GM23338 (cell line): ENCODE measurements around the gene RGPD8. TPM values are rescaled to one million over a fixed set of nuclear protein-coding genes. Genes with fewer than 3 reads are reported as not detected.
A peak's percentile ranks its signal among the peaks of the same experiment; 100 is the strongest.

Experiments
- ATAC-seq: fragments of 200-7000 bp; cut with Tn5 transposase; 3 replicates; pipeline ENCODE4 v1.9.1; 2020
- DNase-seq: peaks from one replicate; pipeline ENCODE4 v3.0.0-alpha.2; 2015; ENCODE audit warnings: low spot score
- H2AFZ ChIP-seq: fragments of 200-600 bp; sonication (generic); 2 replicates; pipeline ENCODE4 v1.8.0; 2016; ENCODE audit warnings: antibody characterized with exemption, mild to moderate bottlenecking, moderate library complexity
- H3F3A ChIP-seq: fragments of 200-600 bp; sonication (generic); replicated peaks from 2 replicates; pipeline ENCODE4 v1.8.0; 2017; ENCODE audit warnings: antibody characterized with exemption, mixed run types, low read depth
- H3K27ac ChIP-seq: fragments of 200-600 bp; sonication (generic); 2 replicates; pipeline ENCODE4 v1.6.1; 2016; ENCODE audit warnings: low read depth
- H3K27me3 ChIP-seq: fragments of 200-600 bp; sonication (generic); 2 replicates; pipeline ENCODE4 v1.8.0; 2016; ENCODE audit warnings: mild to moderate bottlenecking, mixed run types, moderate library complexity; ENCODE audit not compliant: insufficient read depth
- H3K36me3 ChIP-seq: fragments of 200-600 bp; sonication (generic); 2 replicates; pipeline ENCODE4 v1.8.0; 2016; ENCODE audit warnings: mild to moderate bottlenecking; ENCODE audit not compliant: insufficient read depth
- H3K4me1 ChIP-seq: fragments of 200-600 bp; sonication (generic); 2 replicates; pipeline ENCODE4 v1.8.0; 2016; ENCODE audit warnings: mild to moderate bottlenecking, moderate library complexity; ENCODE audit not compliant: insufficient read depth
- H3K4me2 ChIP-seq: fragments of 200-600 bp; sonication (generic); 2 replicates; pipeline ENCODE4 v1.7.1; 2017; ENCODE audit warnings: mixed run types
- H3K4me3 ChIP-seq: fragments of 200-600 bp; sonication (generic); 2 replicates; pipeline ENCODE4 v1.6.1; 2016; ENCODE audit warnings: mixed run types
- H3K79me2 ChIP-seq: fragments of 200-600 bp; sonication (generic); replicated peaks from 2 replicates; pipeline ENCODE4 v1.8.0; 2017; ENCODE audit warnings: mild to moderate bottlenecking; ENCODE audit not compliant: insufficient read depth
- H3K9me2 ChIP-seq: fragments of 200-600 bp; sonication (generic); 2 replicates; pipeline ENCODE4 v1.8.0; 2017; ENCODE audit not compliant: insufficient read depth
- H4K20me1 ChIP-seq: fragments of 200-600 bp; sonication (generic); replicated peaks from 2 replicates; pipeline ENCODE4 v1.8.0; 2017; ENCODE audit warnings: mild to moderate bottlenecking; ENCODE audit not compliant: insufficient read depth
- H3K27ac Mint-ChIP-seq: 2 replicates; pipeline ENCODE4 v1.8.0; 2020; ENCODE audit warnings: inconsistent platforms, mild to moderate bottlenecking, moderate library complexity, mixed read lengths
- H3K27me3 Mint-ChIP-seq: 3 replicates; pipeline ENCODE4 v1.8.0; 2022; ENCODE audit warnings: low read depth, mild to moderate bottlenecking, moderate library complexity, mixed read lengths, inconsistent platforms; ENCODE audit not compliant: insufficient read depth, poor library complexity
- H3K36me3 Mint-ChIP-seq: 3 replicates; pipeline ENCODE4 v1.8.0; 2021; ENCODE audit warnings: low read depth, mild to moderate bottlenecking, inconsistent platforms, moderate library complexity, mixed read lengths
- H3K4me1 Mint-ChIP-seq: 3 replicates; pipeline ENCODE4 v1.8.0; 2020; ENCODE audit warnings: mild to moderate bottlenecking, inconsistent platforms, mixed read lengths
- H3K4me3 Mint-ChIP-seq: 3 replicates; pipeline ENCODE4 v1.8.0; 2021; ENCODE audit warnings: moderate library complexity, mild to moderate bottlenecking, inconsistent platforms, mixed read lengths
- H3K9me3 Mint-ChIP-seq: 3 replicates; pipeline ENCODE4 v1.8.0; 2020; ENCODE audit warnings: moderate library complexity, mild to moderate bottlenecking, inconsistent platforms, mixed read lengths
- CREB1 ChIP-seq: fragments of 250-450 bp; sonication (Bioruptor Pico); IDR thresholded peaks from 2 replicates; pipeline ENCODE4 v1.5.0; 2020; ENCODE audit warnings: low read depth, mild to moderate bottlenecking, moderate library complexity
- ETS1 ChIP-seq: IDR thresholded peaks from 2 replicates; pipeline ENCODE4 v1.6.1; 2016; ENCODE audit warnings: antibody characterized with exemption
- EZH2 ChIP-seq: fragments of 200-600 bp; sonication (generic); IDR thresholded peaks from one replicate; pipeline ENCODE4 v1.8.0; 2017; ENCODE audit warnings: antibody characterized with exemption, mild to moderate bottlenecking, low read depth; ENCODE audit not compliant: unreplicated experiment
- EZH2phosphoT487 ChIP-seq: fragments of 200-600 bp; sonication (generic); IDR thresholded peaks from one replicate; pipeline ENCODE4 v1.8.1; 2018; ENCODE audit warnings: antibody characterized with exemption; ENCODE audit not compliant: unreplicated experiment
- JUNB ChIP-seq: IDR thresholded peaks from one replicate; pipeline ENCODE4 v1.6.1; 2016; ENCODE audit warnings: antibody characterized with exemption; ENCODE audit not compliant: unreplicated experiment
- NANOG ChIP-seq: IDR thresholded peaks from 2 replicates; pipeline ENCODE4 v1.6.1; 2016; ENCODE audit warnings: antibody characterized with exemption, borderline replicate concordance
- POLR2AphosphoS5 ChIP-seq: IDR thresholded peaks from 2 replicates; pipeline ENCODE4 v1.6.1; 2016; ENCODE audit warnings: antibody characterized with exemption, low read depth
- REST ChIP-seq: IDR thresholded peaks from one replicate; pipeline ENCODE4 v1.6.1; 2018; ENCODE audit warnings: antibody characterized with exemption; ENCODE audit not compliant: unreplicated experiment
- STAT1 ChIP-seq: IDR thresholded peaks from one replicate; pipeline ENCODE4 v1.6.1; 2016; ENCODE audit warnings: antibody characterized with exemption; ENCODE audit not compliant: unreplicated experiment
- ZNF114 ChIP-seq: fragments of 250-450 bp; sonication (Bioruptor Pico); IDR thresholded peaks from 2 replicates; pipeline ENCODE4 v1.5.0; 2020; ENCODE audit warnings: mild to moderate bottlenecking, moderate library complexity
- ZNF331 ChIP-seq: fragments of 250-450 bp; sonication (Bioruptor Pico); IDR thresholded peaks from 2 replicates; pipeline ENCODE4 v1.5.0; 2020; ENCODE audit warnings: low read depth, mild to moderate bottlenecking, moderate library complexity
- ZNF462 ChIP-seq: fragments of 250-450 bp; sonication (Bioruptor Pico); IDR thresholded peaks from 2 replicates; pipeline ENCODE4 v1.5.0; 2020; ENCODE audit warnings: mild to moderate bottlenecking, moderate library complexity
- polyA plus RNA-seq: library from polyadenylated mRNA; unstranded; fragments of >200 nt; fragmentation: Nextera tagmentation; extraction: Ambion mirVana; gene quantifications from 2 replicates; pipeline ENCODE4 v1.2.1, GENCODE V29; 2016
- total RNA-seq: library from RNA; depleted of rRNA; stranded (reverse); fragments of >200 nt; shearing (Covaris generic); gene quantifications from 2 replicates; pipeline ENCODE4 v1.2.3, GENCODE V29; 2014
- TF ChIP-seq, protein P1 (sequence below), 2 experiments: fragments of 200-600 bp in 1 of 2; sonication (generic) in 1 of 2; conservative IDR thresholded peaks; 2 replicates each; pipeline versions ENCODE4 v1.5.1 to v1.6.1; 2016 to 2017; ENCODE audit warnings: antibody characterized with exemption in 2 of 2, low read depth in 2 of 2, mild to moderate bottlenecking in 2 of 2, moderate library complexity in 1 of 2

The RGPD8 gene
- total and polyA plus RNA-seq, 2 experiments from 2014 or later = 1.1 to 8.6 TPM

GRCh38 chr2:112462178-112462577, 28.7 kb upstream of the RGPD8 start:
- no peak for ATAC-seq
- no peak for DNase-seq
- no peaks in the 10 kb centered on the region for H3K27me3 ChIP-seq
- H3K27ac ChIP-seq = no peak overlapping the region
- H3K4me1 ChIP-seq = no peaks in the 10 kb centered on the region
- no peak overlapping the region for H3K4me2 ChIP-seq
- 0 out of 2 replicates have a peak overlapping the region, but pooled peaks have one; percentile 7 for H2AFZ ChIP-seq
- 0 out of 2 replicates have a peak, but pooled peaks cover 4% of the 10 kb centered on the region for H3K9me2 ChIP-seq
- H4K20me1 ChIP-seq = no peaks in the 10 kb centered on the region
- Mint-ChIP-seq H3K36me3 (no peaks in the 10 kb centered on the region), H3K27ac (no peak overlapping the region), H3K27me3 (peaks cover 1% of the 10 kb centered on the region), H3K4me1 (no peaks in the 10 kb centered on the region; the same call in 2 of the 3 replicates), H3K9me3 (no peaks in the 10 kb centered on the region), H3K4me3 (no peak overlapping the region)
- H3K79me2 ChIP-seq = no peaks in the 10 kb centered on the region
- TF ChIP-seq ZNF462 (CRISPR knock-in tag) = no peak
- TF ChIP-seq CREB1 = no peak
- TF ChIP-seq, protein P1, sequence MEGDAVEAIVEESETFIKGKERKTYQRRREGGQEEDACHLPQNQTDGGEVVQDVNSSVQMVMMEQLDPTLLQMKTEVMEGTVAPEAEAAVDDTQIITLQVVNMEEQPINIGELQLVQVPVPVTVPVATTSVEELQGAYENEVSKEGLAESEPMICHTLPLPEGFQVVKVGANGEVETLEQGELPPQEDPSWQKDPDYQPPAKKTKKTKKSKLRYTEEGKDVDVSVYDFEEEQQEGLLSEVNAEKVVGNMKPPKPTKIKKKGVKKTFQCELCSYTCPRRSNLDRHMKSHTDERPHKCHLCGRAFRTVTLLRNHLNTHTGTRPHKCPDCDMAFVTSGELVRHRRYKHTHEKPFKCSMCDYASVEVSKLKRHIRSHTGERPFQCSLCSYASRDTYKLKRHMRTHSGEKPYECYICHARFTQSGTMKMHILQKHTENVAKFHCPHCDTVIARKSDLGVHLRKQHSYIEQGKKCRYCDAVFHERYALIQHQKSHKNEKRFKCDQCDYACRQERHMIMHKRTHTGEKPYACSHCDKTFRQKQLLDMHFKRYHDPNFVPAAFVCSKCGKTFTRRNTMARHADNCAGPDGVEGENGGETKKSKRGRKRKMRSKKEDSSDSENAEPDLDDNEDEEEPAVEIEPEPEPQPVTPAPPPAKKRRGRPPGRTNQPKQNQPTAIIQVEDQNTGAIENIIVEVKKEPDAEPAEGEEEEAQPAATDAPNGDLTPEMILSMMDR (conservative IDR thresholded peaks at IDR 0.05; ENCODE audit: low read depth in 2 of 2) = no peak
- TF ChIP-seq ETS1 = no peak
- TF ChIP-seq ZNF114 (CRISPR knock-in tag) = no peak
- no peak for TF ChIP-seq STAT1
- no peak for TF ChIP-seq POLR2AphosphoS5
- TF ChIP-seq EZH2phosphoT487 = no peak
- TF ChIP-seq NANOG = no peak
- TF ChIP-seq JUNB = no peak
- TF ChIP-seq ZNF331 = no peak
- TF ChIP-seq REST = no peak
- TF ChIP-seq EZH2 = no peak
- H3K36me3 ChIP-seq = no peaks in the 10 kb centered on the region
- H3K4me3 ChIP-seq = no peak overlapping the region
- H3F3A ChIP-seq = no peaks in the 10 kb centered on the region
